ENCODE results near the gene RYR2. TPM values are rescaled to one million over a fixed set of nuclear protein-coding genes. Genes with fewer than 3 reads are reported as not detected.

RYR2 gene
- polyA plus RNA-seq, 1 experiment: not detected

- DNase-seq (ENCODE audit: low read depth): no peak
- TF ChIP-seq CTCF (IDR thresholded peaks at IDR 0.05; ENCODE audit: insufficient read depth, low read depth, low read length): no peak
Observed at GRCh38 chr1:237152506-237153335, 110.7 kb downstream of the RYR2 start.

GRCh38 chr1:237154157-237154556 is 112.2 kb downstream of the RYR2 start:
- ChIA-PET CTCF (no interaction called here), POLR2A (no interaction called here)
- no peak for TF ChIP-seq CTCF (IDR thresholded peaks at IDR 0.05; ENCODE audit: insufficient read depth, low read depth, low read length)
- H3K36me3 ChIP-seq (ENCODE audit: control insufficient read depth, insufficient read depth, low read length): no peaks in the 10 kb centered on the region
- no peaks in the 10 kb centered on the region for H3K27me3 ChIP-seq (ENCODE audit: control insufficient read depth, insufficient read depth, low read length)
- no peak for DNase-seq (ENCODE audit: low read depth)
- no peak overlapping the region for H3K4me3 ChIP-seq (ENCODE audit: low read depth, low read length)

More at GRCh38 chr1:237152506-237153335, 110.7 kb downstream of the RYR2 start:
- H3K27me3 ChIP-seq (ENCODE audit: control insufficient read depth, insufficient read depth, low read length): no peaks in the 10 kb centered on the region
- CTCF ChIA-PET: no interaction called here
- H3K4me3 ChIP-seq (ENCODE audit: low read depth, low read length): no peak overlapping the region
- POLR2A ChIA-PET: no interaction called here
- H3K36me3 ChIP-seq (ENCODE audit: control insufficient read depth, insufficient read depth, low read length): no peaks in the 10 kb centered on the region

- no peak for TF ChIP-seq CTCF (IDR thresholded peaks at IDR 0.05; ENCODE audit: insufficient read depth, low read depth, low read length)
- Histone ChIP-seq H3K36me3 (ENCODE audit: control insufficient read depth, insufficient read depth, low read length) (no peaks in the 10 kb centered on the region), H3K4me3 (ENCODE audit: low read depth, low read length) (no peak overlapping the region), H3K27me3 (ENCODE audit: control insufficient read depth, insufficient read depth, low read length) (no peaks in the 10 kb centered on the region)
- no peak for DNase-seq (ENCODE audit: low read depth)
- POLR2A ChIA-PET: no interaction called here
- CTCF ChIA-PET: no interaction called here
Observed at GRCh38 chr1:237164406-237165352, 122.7 kb downstream of the RYR2 start.

- H3K27me3 ChIP-seq (ENCODE audit: control insufficient read depth, insufficient read depth, low read length): no peaks in the 10 kb centered on the region
- POLR2A ChIA-PET: no interaction called here
- no peaks in the 10 kb centered on the region for H3K36me3 ChIP-seq (ENCODE audit: control insufficient read depth, insufficient read depth, low read length)
- H3K4me3 ChIP-seq (ENCODE audit: low read depth, low read length): no peak overlapping the region
- CTCF ChIA-PET: interaction anchor here (0.6 kb wide), 1 partner anchor 322 kb away, joined by 3 read pairs; no protein-coding TSS in a partner anchor
- DNase-seq (ENCODE audit: low read depth): no peak
- TF ChIP-seq CTCF (IDR thresholded peaks at IDR 0.05; ENCODE audit: insufficient read depth, low read depth, low read length): no peak
Observed at GRCh38 chr1:237166086-237166485, 124.1 kb downstream of the RYR2 start.

GRCh38 chr1:237166593-237167101 is 124.7 kb downstream of the RYR2 start:
- Histone ChIP-seq H3K27me3 (ENCODE audit: control insufficient read depth, insufficient read depth, low read length) (no peaks in the 10 kb centered on the region), H3K4me3 (ENCODE audit: low read depth, low read length) (no peak overlapping the region), H3K36me3 (ENCODE audit: control insufficient read depth, insufficient read depth, low read length) (no peaks in the 10 kb centered on the region)
- no peak for TF ChIP-seq CTCF (IDR thresholded peaks at IDR 0.05; ENCODE audit: insufficient read depth, low read depth, low read length)
- POLR2A ChIA-PET: no interaction called here
- DNase-seq (ENCODE audit: low read depth): no peak
- CTCF ChIA-PET: no interaction called here

Measured in BJ (cell line).